Measurements from ENCODE around the gene PDCD5. TPM values are rescaled to one million over a fixed set of nuclear protein-coding genes. Genes with fewer than 3 reads are reported as not detected.

PDCD5 gene
- total RNA-seq, 1 experiment from 2014 or later: 118 TPM

DNA sequence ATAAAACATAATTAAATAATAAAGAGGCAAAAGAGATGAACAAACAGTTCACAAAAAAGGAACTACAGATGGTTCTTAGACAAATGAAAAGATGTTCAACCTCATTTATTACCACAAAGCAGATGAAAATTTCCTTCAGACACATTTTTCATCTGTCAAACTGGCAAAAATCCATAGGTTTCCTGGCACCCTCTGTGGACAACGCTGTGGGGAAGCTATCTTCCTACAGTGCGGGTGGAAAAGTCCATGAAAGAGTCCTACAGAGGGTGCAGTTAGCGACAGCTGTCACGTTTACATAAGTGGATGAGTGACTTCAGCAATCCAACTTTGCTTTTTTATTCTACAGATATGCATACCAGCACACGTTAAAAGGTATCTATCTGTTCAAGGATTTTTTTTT lies 30.3 kb upstream of the PDCD5 start:
- Histone ChIP-seq H3K18ac (ENCODE audit: insufficient read length, low read depth, low read length) (no peak overlapping the region), H4K8ac (replicated peaks; ENCODE audit: insufficient read length, low read depth, low read length) (no peak overlapping the region), H3K56ac (ENCODE audit: insufficient read length, low read depth, low read length) (no peak overlapping the region), H3K23ac (ENCODE audit: insufficient read length, low read depth, low read length) (no peak overlapping the region), H3K79me1 (ENCODE audit: insufficient read depth, low read depth, low read length, poor library complexity, severe bottlenecking) (no peaks in the 10 kb centered on the region), H3K4me2 (ENCODE audit: insufficient read depth, insufficient read length, low read length) (no peak overlapping the region), H2BK5ac (ENCODE audit: insufficient read length, low read length) (no peak overlapping the region), H3K14ac (ENCODE audit: insufficient read depth, low read length) (no peak overlapping the region), H2BK12ac (ENCODE audit: insufficient read length, low read depth, low read length) (no peak overlapping the region), H3T11ph (ENCODE audit: low read length) (no peak overlapping the region), H2BK120ac (ENCODE audit: low read depth, low read length, poor library complexity, severe bottlenecking) (no peak overlapping the region), H4K20me1 (ENCODE audit: control insufficient read depth, insufficient read depth, insufficient read length) (no peaks in the 10 kb centered on the region), H3K23me2 (ENCODE audit: insufficient read length, low read depth, low read length, poor library complexity, severe bottlenecking) (no peaks in the 10 kb centered on the region), H3K27ac (ENCODE audit: insufficient read length, low read depth, low read length) (no peak overlapping the region), H3K9ac (ENCODE audit: extremely low read depth, insufficient read length, low read length) (no peak overlapping the region), H2BK20ac (ENCODE audit: low read depth, low read length, poor library complexity, severe bottlenecking) (no peak overlapping the region), H4K5ac (ENCODE audit: insufficient read length, low read depth, low read length) (no peak overlapping the region), H3K9me3 (ENCODE audit: control insufficient read depth, low read depth, low read length) (no peaks in the 10 kb centered on the region), H3K27me3 (ENCODE audit: insufficient read depth, low read length) (no peaks in the 10 kb centered on the region; the same call in 1 of the 2 replicates), H3K4ac (ENCODE audit: low read depth, low read length) (no peak overlapping the region), H2AK5ac (ENCODE audit: insufficient read length, low read length) (no peak overlapping the region), H3K4me1 (ENCODE audit: insufficient read depth, low read length) (no peaks in the 10 kb centered on the region), H3K79me2 (ENCODE audit: insufficient read depth, low read length) (no peaks in the 10 kb centered on the region), H2BK15ac (ENCODE audit: low read depth, low read length) (no peak overlapping the region), H2AFZ (ENCODE audit: low read length) (no peak overlapping the region), H4K91ac (ENCODE audit: insufficient read length, low read depth, low read length) (no peak overlapping the region)
- H3K4me3 Mint-ChIP-seq: no peak overlapping the region
- H3K9me3 Mint-ChIP-seq: no peaks in the 10 kb centered on the region
- no peak for TF ChIP-seq CTCF (conservative IDR thresholded peaks at IDR 0.05)
- no peak overlapping the region for H3K27ac Mint-ChIP-seq
- DNase-seq: no peak
- H3K4me1 Mint-ChIP-seq: no peaks in the 10 kb centered on the region
- H3K36me3 Mint-ChIP-seq (ENCODE audit: insufficient read depth in 1 of 3, low read depth in 3 of 3): no peaks in the 10 kb centered on the region
- WGBS (ENCODE audit: extremely low coverage, insufficient read length, low lambda C conversion rate): no CpG with 5 or more reads among the region's 5 CpGs
- H3K27me3 Mint-ChIP-seq (ENCODE audit: low read depth): no peaks in the 10 kb centered on the region; the same call in 1 of the 2 replicates
